ENCODE results near the gene IKZF2.

Gene IKZF2

DNA sequence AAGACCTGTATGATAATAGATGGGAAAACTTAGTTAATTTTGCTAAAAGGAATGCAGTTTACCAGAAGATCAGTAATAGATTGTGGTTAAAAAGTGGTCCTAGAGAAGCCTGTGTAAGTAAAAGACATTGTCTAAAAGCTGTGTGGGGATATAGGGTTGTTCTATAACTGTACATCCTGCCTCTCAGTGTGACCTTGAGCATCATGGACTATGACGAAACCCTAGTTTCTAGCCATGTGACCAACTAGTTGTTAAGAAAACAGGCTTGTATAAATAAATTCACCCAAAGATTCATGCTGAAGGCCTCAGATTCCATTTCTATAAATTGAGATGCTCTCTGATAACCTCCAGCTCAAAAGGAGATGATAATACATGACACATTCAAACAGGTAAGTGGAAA, 160.7 kb downstream of the IKZF2 start:
- H3K4me2 ChIP-seq (ENCODE audit: low read depth, low read length, poor library complexity, severe bottlenecking): no peak overlapping the region
- no peaks in the 10 kb centered on the region for H3K27me3 ChIP-seq (ENCODE audit: insufficient read depth, low read length, poor library complexity, severe bottlenecking)
- H2AFZ ChIP-seq (ENCODE audit: low read length): no peak overlapping the region
- peaks cover 52% of the 10 kb centered on the region for H3K36me3 ChIP-seq (ENCODE audit: insufficient read depth, low read length)
- no peaks in the 10 kb centered on the region for H3K79me2 ChIP-seq (ENCODE audit: insufficient read depth, low read length)
- no peak overlapping the region for H3K9ac ChIP-seq (ENCODE audit: low read depth, low read length, poor library complexity, severe bottlenecking)
- no peaks in the 10 kb centered on the region for H3K9me3 ChIP-seq (ENCODE audit: insufficient read depth, low read depth, low read length)
- no peak overlapping the region for H3K4me3 ChIP-seq (ENCODE audit: low read length, poor library complexity, severe bottlenecking)
- no peaks in the 10 kb centered on the region for H3F3A ChIP-seq (ENCODE audit: low read depth)
- H3K9me2 ChIP-seq (replicated peaks; ENCODE audit: low read depth, low read length): no peaks in the 10 kb centered on the region
- no peaks in the 10 kb centered on the region for H4K20me1 ChIP-seq (ENCODE audit: insufficient read depth, low read length, poor library complexity, severe bottlenecking)
- TF ChIP-seq EZH2phosphoT487 (IDR thresholded peaks at IDR 0.05; ENCODE audit: borderline replicate concordance): no peak
- TF ChIP-seq, protein P1, sequence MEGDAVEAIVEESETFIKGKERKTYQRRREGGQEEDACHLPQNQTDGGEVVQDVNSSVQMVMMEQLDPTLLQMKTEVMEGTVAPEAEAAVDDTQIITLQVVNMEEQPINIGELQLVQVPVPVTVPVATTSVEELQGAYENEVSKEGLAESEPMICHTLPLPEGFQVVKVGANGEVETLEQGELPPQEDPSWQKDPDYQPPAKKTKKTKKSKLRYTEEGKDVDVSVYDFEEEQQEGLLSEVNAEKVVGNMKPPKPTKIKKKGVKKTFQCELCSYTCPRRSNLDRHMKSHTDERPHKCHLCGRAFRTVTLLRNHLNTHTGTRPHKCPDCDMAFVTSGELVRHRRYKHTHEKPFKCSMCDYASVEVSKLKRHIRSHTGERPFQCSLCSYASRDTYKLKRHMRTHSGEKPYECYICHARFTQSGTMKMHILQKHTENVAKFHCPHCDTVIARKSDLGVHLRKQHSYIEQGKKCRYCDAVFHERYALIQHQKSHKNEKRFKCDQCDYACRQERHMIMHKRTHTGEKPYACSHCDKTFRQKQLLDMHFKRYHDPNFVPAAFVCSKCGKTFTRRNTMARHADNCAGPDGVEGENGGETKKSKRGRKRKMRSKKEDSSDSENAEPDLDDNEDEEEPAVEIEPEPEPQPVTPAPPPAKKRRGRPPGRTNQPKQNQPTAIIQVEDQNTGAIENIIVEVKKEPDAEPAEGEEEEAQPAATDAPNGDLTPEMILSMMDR (conservative IDR thresholded peaks at IDR 0.05; ENCODE audit: low read length): no peak
- no peaks in the 10 kb centered on the region for H3K4me1 ChIP-seq (ENCODE audit: insufficient read depth, low read length, poor library complexity, severe bottlenecking)

DNA sequence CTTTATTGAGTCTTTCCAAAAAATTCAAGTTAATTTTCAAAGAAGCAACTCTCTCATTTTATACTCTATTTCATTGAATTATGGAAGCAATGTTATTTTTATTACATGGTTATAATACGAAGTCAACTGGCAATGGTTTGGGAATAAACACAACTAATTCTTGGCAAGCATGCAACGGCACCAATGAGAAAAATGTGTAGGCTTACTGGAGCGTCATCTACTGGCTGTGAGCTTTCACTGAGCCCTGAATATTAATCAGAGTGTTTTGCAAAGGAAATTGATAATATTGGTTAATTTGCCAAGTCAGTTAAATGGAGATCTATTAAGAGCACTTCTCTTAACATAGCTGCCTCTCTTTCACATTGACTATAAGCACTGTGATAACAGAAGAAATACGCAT, 163.9 kb downstream of the IKZF2 start:
- Histone ChIP-seq H3K9me2 (replicated peaks; ENCODE audit: low read depth, low read length) (no peaks in the 10 kb centered on the region), H3K4me1 (ENCODE audit: insufficient read depth, low read length, poor library complexity, severe bottlenecking) (peaks cover 3% of the 10 kb centered on the region), H3K9ac (ENCODE audit: low read depth, low read length, poor library complexity, severe bottlenecking) (no peak overlapping the region), H3K4me2 (ENCODE audit: low read depth, low read length, poor library complexity, severe bottlenecking) (no peak overlapping the region), H3K4me3 (ENCODE audit: low read length, poor library complexity, severe bottlenecking) (no peak overlapping the region), H4K20me1 (ENCODE audit: insufficient read depth, low read length, poor library complexity, severe bottlenecking) (no peaks in the 10 kb centered on the region), H3K79me2 (ENCODE audit: insufficient read depth, low read length) (no peaks in the 10 kb centered on the region), H2AFZ (ENCODE audit: low read length) (no peak overlapping the region), H3K27me3 (ENCODE audit: insufficient read depth, low read length, poor library complexity, severe bottlenecking) (no peaks in the 10 kb centered on the region), H3K9me3 (ENCODE audit: insufficient read depth, low read depth, low read length) (no peaks in the 10 kb centered on the region), H3F3A (ENCODE audit: low read depth) (no peaks in the 10 kb centered on the region), H3K36me3 (ENCODE audit: insufficient read depth, low read length) (peaks cover 45% of the 10 kb centered on the region)
- TF ChIP-seq, protein P1 (conservative IDR thresholded peaks at IDR 0.05; ENCODE audit: low read length): no peak
- no peak for TF ChIP-seq EZH2phosphoT487 (IDR thresholded peaks at IDR 0.05; ENCODE audit: borderline replicate concordance)

DNA sequence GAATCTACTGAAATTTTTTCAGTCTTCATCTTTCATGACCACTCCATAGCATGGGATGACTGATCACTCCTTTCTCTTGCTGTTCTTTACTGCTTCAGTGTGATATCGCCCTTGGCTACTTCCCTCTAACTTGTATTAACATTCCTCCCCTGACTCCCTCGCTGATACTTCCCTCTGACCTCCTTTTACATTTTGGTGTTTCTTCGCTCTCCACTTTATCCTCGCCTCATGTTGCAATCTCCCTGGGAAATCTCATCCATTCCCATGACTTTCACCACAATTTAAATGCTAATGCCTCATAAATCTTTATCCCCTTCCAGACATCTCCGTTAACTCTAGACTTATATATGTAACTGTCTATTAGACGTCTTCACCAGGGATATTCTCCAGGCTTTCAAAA, 167.3 kb downstream of the IKZF2 start:
- H3K9me3 ChIP-seq (ENCODE audit: insufficient read depth, low read depth, low read length): no peaks in the 10 kb centered on the region
- no peak overlapping the region for H2AFZ ChIP-seq (ENCODE audit: low read length)
- no peaks in the 10 kb centered on the region for H3K79me2 ChIP-seq (ENCODE audit: insufficient read depth, low read length)
- H3K36me3 ChIP-seq (ENCODE audit: insufficient read depth, low read length): peaks cover 38% of the 10 kb centered on the region
- H3K4me2 ChIP-seq (ENCODE audit: low read depth, low read length, poor library complexity, severe bottlenecking): no peak overlapping the region
- H3F3A ChIP-seq (ENCODE audit: low read depth): peaks cover 9% of the 10 kb centered on the region
- H3K9me2 ChIP-seq (replicated peaks; ENCODE audit: low read depth, low read length): no peaks in the 10 kb centered on the region
- no peaks in the 10 kb centered on the region for H4K20me1 ChIP-seq (ENCODE audit: insufficient read depth, low read length, poor library complexity, severe bottlenecking)
- TF ChIP-seq, protein P1 (conservative IDR thresholded peaks at IDR 0.05; ENCODE audit: low read length): no peak
- no peak for TF ChIP-seq EZH2phosphoT487 (IDR thresholded peaks at IDR 0.05; ENCODE audit: borderline replicate concordance)
- H3K4me1 ChIP-seq (ENCODE audit: insufficient read depth, low read length, poor library complexity, severe bottlenecking): peaks cover 33% of the 10 kb centered on the region
- H3K27me3 ChIP-seq (ENCODE audit: insufficient read depth, low read length, poor library complexity, severe bottlenecking): no peaks in the 10 kb centered on the region
- no peak overlapping the region for H3K9ac ChIP-seq (ENCODE audit: low read depth, low read length, poor library complexity, severe bottlenecking)
- H3K4me3 ChIP-seq (ENCODE audit: low read length, poor library complexity, severe bottlenecking): no peak overlapping the region
